OCI-LY1 (cell line): ENCODE results near the gene TMEM119.
"Not testable (repeated sequence)": the region's sequence is repeated elsewhere in the genome, so short reads cannot be mapped to it uniquely, and the experiment has no call there.

ENCODE experiments used
- H2AFZ ChIP-seq: fragments of 200-600 bp; sonication (generic), shearing (Covaris generic); 2 replicates; pipeline ENCODE4 v1.6.0; 2014; ENCODE audit warnings: antibody characterized with exemption, mild to moderate bottlenecking, low read length
- H3F3A ChIP-seq: fragments of 200-600 bp; sonication (generic), shearing (Covaris generic); 2 replicates; pipeline ENCODE4 v1.6.0; 2014; ENCODE audit warnings: mild to moderate bottlenecking, antibody characterized with exemption, low read length, moderate library complexity; ENCODE audit not compliant: insufficient read depth
- H3K27ac ChIP-seq: fragments of 200-600 bp; sonication (generic); 2 replicates; pipeline ENCODE4 v1.5.1; 2014; ENCODE audit warnings: low read length, mixed run types, mild to moderate bottlenecking, low read depth; ENCODE audit not compliant: poor library complexity, severe bottlenecking
- H3K27me3 ChIP-seq: fragments of 200-600 bp; sonication (generic); 2 replicates; pipeline ENCODE4 v1.6.0; 2014; ENCODE audit warnings: antibody characterized with exemption, mild to moderate bottlenecking, low read length, moderate library complexity; ENCODE audit not compliant: insufficient read depth
- H3K36me3 ChIP-seq: fragments of 200-600 bp; sonication (generic); 2 replicates; pipeline ENCODE4 v1.6.1; 2014; ENCODE audit warnings: mild to moderate bottlenecking, antibody characterized with exemption, low read length, moderate library complexity, mixed read lengths; ENCODE audit not compliant: insufficient read depth
- H3K4me1 ChIP-seq: fragments of 200-600 bp; sonication (generic); 2 replicates; pipeline ENCODE4 v1.5.1; 2014; ENCODE audit warnings: mild to moderate bottlenecking, low read length, moderate library complexity; ENCODE audit not compliant: insufficient read depth, severe bottlenecking
- H3K4me2 ChIP-seq: fragments of 200-600 bp; sonication (generic), shearing (Covaris generic); 2 replicates; pipeline ENCODE4 v1.6.1; 2014; ENCODE audit warnings: low read length
- H3K4me3 ChIP-seq: fragments of 200-600 bp; sonication (generic); 2 replicates; pipeline ENCODE4 v1.5.1; 2014; ENCODE audit warnings: low read length, low read depth, mild to moderate bottlenecking, mixed read lengths; ENCODE audit not compliant: poor library complexity, severe bottlenecking
- H3K79me2 ChIP-seq: fragments of 200-600 bp; shearing (Covaris generic); 2 replicates; pipeline ENCODE4 v1.6.1; 2016; ENCODE audit warnings: mixed run types, low read length, mixed read lengths; ENCODE audit not compliant: insufficient read depth
- H3K9ac ChIP-seq: fragments of 200-600 bp; sonication (generic), shearing (Covaris generic); 2 replicates; pipeline ENCODE4 v1.6.1; 2014; ENCODE audit warnings: mild to moderate bottlenecking, low read length, mixed read lengths
- H3K9me2 ChIP-seq: fragments of 200-600 bp; sonication (generic), shearing (Covaris generic); 2 replicates; pipeline ENCODE4 v1.6.1; 2014; ENCODE audit warnings: low read depth, mild to moderate bottlenecking, low read length, mixed read lengths
- H3K9me3 ChIP-seq: fragments of 200-600 bp; shearing (Covaris generic); 2 replicates; pipeline ENCODE4 v1.6.1; 2014; ENCODE audit warnings: low read length, mixed read lengths
- H4K20me1 ChIP-seq: fragments of 200-600 bp; sonication (generic), shearing (Covaris generic); 2 replicates; pipeline ENCODE4 v1.6.0; 2016; ENCODE audit warnings: mild to moderate bottlenecking, low read length; ENCODE audit not compliant: insufficient read depth
- CTCF ChIP-seq: fragments of 200-600 bp; sonication (generic), shearing (Covaris generic); IDR thresholded peaks from 2 replicates; pipeline ENCODE4 v1.5.1; 2017; ENCODE audit warnings: mild to moderate bottlenecking, antibody characterized with exemption, low read length, moderate library complexity, mixed read lengths
- EZH2 ChIP-seq: fragments of 200-600 bp; sonication (generic), shearing (Covaris generic); IDR thresholded peaks from 2 replicates; pipeline ENCODE4 v1.8.0; 2017; ENCODE audit warnings: borderline replicate concordance, mixed run types, mild to moderate bottlenecking, antibody characterized with exemption, low read length, moderate library complexity, mixed read lengths

The TMEM119 gene

GRCh38 chr12:108559748-108560147 is 38.1 kb downstream of the TMEM119 start:
- Histone ChIP-seq H3K27me3 (no peaks in the 10 kb centered on the region), H4K20me1 (no peaks in the 10 kb centered on the region), H3K4me2 (peak overlapping the region; percentile 84), H3F3A (no peaks in the 10 kb centered on the region), H3K9ac (peak overlapping the region; percentile 82), H3K36me3 (peaks cover 21% of the 10 kb centered on the region; the same call in 1 of the 2 replicates), H3K4me1 (peaks cover 47% of the 10 kb centered on the region), H3K9me2 (no peaks in the 10 kb centered on the region), H3K4me3 (peak overlapping the region; percentile 79), H3K27ac (no peak overlapping the region), H3K9me3 (no peaks in the 10 kb centered on the region), H2AFZ (no peak overlapping the region), H3K79me2 (peaks cover 50% of the 10 kb centered on the region)
- TF ChIP-seq EZH2: no peak
- TF ChIP-seq CTCF: no peak

GRCh38 chr12:108559007-108559655 is 38.8 kb downstream of the TMEM119 start:
- Histone ChIP-seq H3K27ac (no peak overlapping the region), H3K9ac (peak overlapping the region; percentile 34; the same call in 1 of the 2 replicates), H3F3A (no peaks in the 10 kb centered on the region), H3K9me2 (no peaks in the 10 kb centered on the region), H3K27me3 (no peaks in the 10 kb centered on the region), H3K9me3 (no peaks in the 10 kb centered on the region), H3K36me3 (peaks cover 15% of the 10 kb centered on the region; the same call in 1 of the 2 replicates), H2AFZ (no peak overlapping the region), H3K79me2 (peaks cover 55% of the 10 kb centered on the region), H4K20me1 (no peaks in the 10 kb centered on the region), H3K4me3 (peak overlapping the region; percentile 79), H3K4me1 (peaks cover 41% of the 10 kb centered on the region), H3K4me2 (peak overlapping the region; percentile 84)
- TF ChIP-seq CTCF (no peak), EZH2 (no peak)

- H3K27ac ChIP-seq, H3K9me3 ChIP-seq, H3K9me2 ChIP-seq, H3K27me3 ChIP-seq, H3K4me3 ChIP-seq, H3K9ac ChIP-seq, H3K4me2 ChIP-seq, H4K20me1 ChIP-seq, H2AFZ ChIP-seq, H3F3A ChIP-seq: not testable (repeated sequence)
- Histone ChIP-seq H3K4me1 (peaks cover 46% of the 10 kb centered on the region), H3K79me2 (peaks cover 86% of the 10 kb centered on the region), H3K36me3 (peaks cover 13% of the 10 kb centered on the region; the same call in 1 of the 2 replicates)
Measured at GRCh38 chr12:108555383-108555782, 42.5 kb downstream of the TMEM119 start.

- Histone ChIP-seq H3K79me2 (peaks cover 77% of the 10 kb centered on the region), H3K9ac (no peak overlapping the region), H3F3A (no peaks in the 10 kb centered on the region), H3K4me2 (no peak overlapping the region), H3K9me3 (no peaks in the 10 kb centered on the region), H3K9me2 (no peaks in the 10 kb centered on the region), H3K27ac (no peak overlapping the region), H3K27me3 (no peaks in the 10 kb centered on the region), H3K36me3 (peaks cover 21% of the 10 kb centered on the region; the same call in 1 of the 2 replicates), H4K20me1 (no peaks in the 10 kb centered on the region), H2AFZ (no peak overlapping the region), H3K4me1 (peaks cover 45% of the 10 kb centered on the region), H3K4me3 (no peak overlapping the region)
- TF ChIP-seq CTCF (no peak), EZH2 (no peak)
Measured at GRCh38 chr12:108553799-108554198, 44.1 kb downstream of the TMEM119 start.
